Calu3 (cell line): ENCODE data around the gene OBSCN. TPM values are rescaled to one million over a fixed set of nuclear protein-coding genes. Genes with fewer than 3 reads are reported as not detected.

Experiments used
- BruUV-seq: library from RNA; stranded (reverse); fragments of 400-500 nt; replicated peaks from 2 replicates; lab custom pipeline; 2021; lab: Mats Ljungman, UMichigan
- CTCF ChIA-PET: fragments of 300-600 bp; sonication (Branson Sonifier 250); formaldehyde crosslinking; loops from one replicate; lab custom pipeline; 2022; ENCODE audit warnings: antibody characterized with exemption; lab: Charles Lee
- DNase-seq: peaks from one replicate; pipeline ENCODE4 v3.0.0; 2022
- H3K27ac Mint-ChIP-seq: one replicate; pipeline ENCODE4 v1.8.0; 2022; ENCODE audit warnings: mixed read lengths; ENCODE audit not compliant: unreplicated experiment
- H3K27me3 Mint-ChIP-seq: one replicate; pipeline ENCODE4 v1.8.0; 2022; ENCODE audit warnings: mixed read lengths; ENCODE audit not compliant: unreplicated experiment
- H3K36me3 Mint-ChIP-seq: one replicate; pipeline ENCODE4 v1.8.0; 2022; ENCODE audit warnings: mild to moderate bottlenecking, moderate library complexity, mixed read lengths; ENCODE audit not compliant: insufficient read depth, unreplicated experiment
- H3K4me1 Mint-ChIP-seq: one replicate; pipeline ENCODE4 v1.8.0; 2022; ENCODE audit warnings: mild to moderate bottlenecking, low read depth, mixed read lengths; ENCODE audit not compliant: unreplicated experiment
- H3K4me3 Mint-ChIP-seq: one replicate; pipeline ENCODE4 v1.8.0; 2022; ENCODE audit warnings: mild to moderate bottlenecking, low read depth, moderate library complexity, mixed read lengths; ENCODE audit not compliant: unreplicated experiment
- H3K9me3 Mint-ChIP-seq: one replicate; pipeline ENCODE4 v1.8.0; 2022; ENCODE audit warnings: low read depth, mixed read lengths; ENCODE audit not compliant: unreplicated experiment
- intact Hi-C: fragments of 100-400 bp; cut with micrococcal nuclease; formaldehyde crosslinking; loops from one replicate; pipeline ENCODE4 v1.10.0; 2022; ENCODE audit not compliant: unreplicated experiment
- total RNA-seq: library from RNA; stranded (reverse); gene quantifications from 2 replicates; pipeline ENCODE4 v1.2.3, GENCODE V29; 2022
- TF ChIP-seq, protein P1 (sequence below): fragments of 200-600 bp; IDR thresholded peaks from one replicate; pipeline ENCODE4 v1.8.0; 2022; ENCODE audit warnings: antibody characterized with exemption; ENCODE audit not compliant: unreplicated experiment

The OBSCN gene
- total RNA-seq, 1 experiment from 2014 or later = 19.5 TPM

DNA sequence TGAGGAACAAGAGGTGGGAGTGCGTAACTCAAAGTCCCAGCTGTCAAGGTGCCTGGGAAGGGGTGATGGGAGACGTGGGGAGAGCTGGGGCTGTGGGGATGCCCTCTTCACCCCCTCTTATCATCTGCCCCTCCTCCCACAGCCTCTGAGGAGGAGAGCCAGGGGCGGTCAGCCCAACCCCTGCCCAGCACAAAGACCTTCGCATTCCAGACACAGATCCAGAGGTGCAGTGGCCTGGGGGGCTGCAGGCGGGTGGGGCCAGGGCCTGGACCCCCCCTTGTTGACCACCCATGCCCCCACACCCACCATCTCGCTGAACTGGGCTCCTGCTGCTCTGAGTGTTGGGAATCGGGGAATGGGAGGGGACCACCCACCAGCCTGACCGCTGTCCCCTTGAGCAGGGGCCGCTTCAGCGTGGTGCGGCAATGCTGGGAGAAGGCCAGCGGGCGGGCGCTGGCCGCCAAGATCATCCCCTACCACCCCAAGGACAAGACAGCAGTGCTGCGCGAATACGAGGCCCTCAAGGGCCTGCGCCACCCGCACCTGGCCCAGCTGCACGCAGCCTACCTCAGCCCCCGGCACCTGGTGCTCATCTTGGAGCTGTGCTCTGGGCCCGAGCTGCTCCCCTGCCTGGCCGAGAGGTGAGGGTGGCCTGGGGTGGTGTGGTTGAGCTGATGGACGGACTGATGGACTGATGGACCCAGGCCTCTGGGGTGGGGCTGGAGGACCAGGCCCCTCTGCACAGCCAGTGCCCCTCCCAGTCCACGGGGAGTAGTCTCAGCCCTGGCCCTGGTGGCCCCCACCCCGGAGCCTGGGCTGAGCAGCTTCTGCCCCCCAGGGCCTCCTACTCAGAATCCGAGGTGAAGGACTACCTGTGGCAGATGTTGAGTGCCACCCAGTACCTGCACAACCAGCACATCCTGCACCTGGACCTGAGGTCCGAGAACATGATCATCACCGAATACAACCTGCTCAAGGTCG is 169.1 kb downstream of the OBSCN start:
- no TSS peak for BruUV-seq
- intact Hi-C loops = no loop called here
- H3K36me3 Mint-ChIP-seq = peaks cover 29% of the 10 kb centered on the region
- H3K27ac Mint-ChIP-seq = peak overlapping the region; percentile 55
- TF ChIP-seq, protein P1, sequence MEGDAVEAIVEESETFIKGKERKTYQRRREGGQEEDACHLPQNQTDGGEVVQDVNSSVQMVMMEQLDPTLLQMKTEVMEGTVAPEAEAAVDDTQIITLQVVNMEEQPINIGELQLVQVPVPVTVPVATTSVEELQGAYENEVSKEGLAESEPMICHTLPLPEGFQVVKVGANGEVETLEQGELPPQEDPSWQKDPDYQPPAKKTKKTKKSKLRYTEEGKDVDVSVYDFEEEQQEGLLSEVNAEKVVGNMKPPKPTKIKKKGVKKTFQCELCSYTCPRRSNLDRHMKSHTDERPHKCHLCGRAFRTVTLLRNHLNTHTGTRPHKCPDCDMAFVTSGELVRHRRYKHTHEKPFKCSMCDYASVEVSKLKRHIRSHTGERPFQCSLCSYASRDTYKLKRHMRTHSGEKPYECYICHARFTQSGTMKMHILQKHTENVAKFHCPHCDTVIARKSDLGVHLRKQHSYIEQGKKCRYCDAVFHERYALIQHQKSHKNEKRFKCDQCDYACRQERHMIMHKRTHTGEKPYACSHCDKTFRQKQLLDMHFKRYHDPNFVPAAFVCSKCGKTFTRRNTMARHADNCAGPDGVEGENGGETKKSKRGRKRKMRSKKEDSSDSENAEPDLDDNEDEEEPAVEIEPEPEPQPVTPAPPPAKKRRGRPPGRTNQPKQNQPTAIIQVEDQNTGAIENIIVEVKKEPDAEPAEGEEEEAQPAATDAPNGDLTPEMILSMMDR = no peak
- CTCF ChIA-PET = no interaction called here
- no peaks in the 10 kb centered on the region for H3K27me3 Mint-ChIP-seq
- no peaks in the 10 kb centered on the region for H3K9me3 Mint-ChIP-seq
- peak overlapping the region; percentile 74 for H3K4me3 Mint-ChIP-seq
- peaks cover 8% of the 10 kb centered on the region for H3K4me1 Mint-ChIP-seq
- DNase-seq = no peak

- Mint-ChIP-seq H3K4me3 (peak overlapping the region; percentile 74), H3K27me3 (no peaks in the 10 kb centered on the region), H3K36me3 (peaks cover 29% of the 10 kb centered on the region), H3K9me3 (no peaks in the 10 kb centered on the region), H3K4me1 (peaks cover under 1% of the 10 kb centered on the region), H3K27ac (no peak overlapping the region)
- intact Hi-C loops = no loop called here
- DNase-seq = no peak
- CTCF ChIA-PET = no interaction called here
- TF ChIP-seq, protein P1 = no peak
- BruUV-seq = no TSS peak
Measured at GRCh38 chr1:228377664-228378089, 169.8 kb downstream of the OBSCN start.

GRCh38 chr1:228378090-228378872 is 170.4 kb downstream of the OBSCN start:
- Mint-ChIP-seq H3K4me1 (no peaks in the 10 kb centered on the region), H3K4me3 (peak overlapping the region; percentile 74), H3K27ac (no peak overlapping the region), H3K9me3 (no peaks in the 10 kb centered on the region), H3K36me3 (peaks cover 29% of the 10 kb centered on the region), H3K27me3 (no peaks in the 10 kb centered on the region)
- no TSS peak for BruUV-seq
- peak; percentile 86 for DNase-seq
- TF ChIP-seq, protein P1 = peak; percentile 74
- CTCF ChIA-PET = interaction anchor here (0.8 to 1.0 kb wide), 2 partner anchors 80 to 164 kb away, joined by 3 to 7 read pairs; a partner anchor contains a TSS
- intact Hi-C loops = no loop called here

DNA sequence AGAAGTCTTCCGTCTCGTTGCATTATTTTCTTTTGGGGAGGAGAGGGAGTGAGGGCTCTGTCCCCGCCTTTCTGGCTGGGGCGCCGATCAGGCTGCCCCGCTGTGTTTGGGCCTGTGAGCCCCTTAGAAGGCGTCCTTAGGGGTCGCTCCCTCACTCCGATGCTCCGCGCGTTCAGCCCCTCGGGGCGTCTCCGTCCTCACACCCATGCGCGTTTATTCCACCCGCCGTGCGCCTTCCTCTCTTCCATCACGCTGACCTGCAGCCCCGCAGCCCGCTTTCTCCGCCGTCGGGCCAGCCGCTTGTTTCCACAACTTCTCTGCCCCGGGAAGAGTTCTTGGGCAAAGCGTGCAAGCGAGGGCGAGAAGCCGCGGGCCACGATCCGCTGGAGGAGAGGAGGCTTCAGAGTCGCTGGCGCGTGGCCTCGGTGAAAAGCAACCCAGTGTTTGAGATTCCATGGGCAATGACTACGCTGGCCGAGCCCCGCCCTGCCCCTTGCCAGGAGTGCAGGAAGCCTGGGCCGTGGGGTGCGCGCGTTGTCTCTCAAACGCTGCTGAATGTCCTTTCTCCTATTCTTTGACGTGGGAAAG is 171.1 kb downstream of the OBSCN start:
- peak overlapping the region; percentile 74 for H3K4me3 Mint-ChIP-seq
- H3K36me3 Mint-ChIP-seq = peaks cover 29% of the 10 kb centered on the region
- CTCF ChIA-PET = interaction anchor here (0.8 to 1.0 kb wide), 2 partner anchors 79 to 165 kb away, joined by 3 to 7 read pairs; a partner anchor contains a TSS
- DNase-seq = no peak
- H3K4me1 Mint-ChIP-seq = no peaks in the 10 kb centered on the region
- TF ChIP-seq, protein P1 = no peak
- H3K27me3 Mint-ChIP-seq = no peaks in the 10 kb centered on the region
- H3K9me3 Mint-ChIP-seq = no peaks in the 10 kb centered on the region
- H3K27ac Mint-ChIP-seq = peak overlapping the region; percentile 46
- intact Hi-C loops = no loop called here
- no TSS peak for BruUV-seq
